PC-9 (cell line): ENCODE measurements around the gene PAQR4.

Experiments used
- EZH2 ChIP-seq: fragments of 200-600 bp; sonication (generic); IDR thresholded peaks from 2 replicates; pipeline ENCODE4 v1.8.0; 2017; ENCODE audit warnings: antibody characterized with exemption, low read depth
- TF ChIP-seq, protein P1 (sequence below): fragments of 200-600 bp; sonication (generic); conservative IDR thresholded peaks from 2 replicates; pipeline ENCODE4 v1.6.1; 2017; ENCODE audit warnings: mixed run types, antibody characterized with exemption, mild to moderate bottlenecking, moderate library complexity

DNA sequence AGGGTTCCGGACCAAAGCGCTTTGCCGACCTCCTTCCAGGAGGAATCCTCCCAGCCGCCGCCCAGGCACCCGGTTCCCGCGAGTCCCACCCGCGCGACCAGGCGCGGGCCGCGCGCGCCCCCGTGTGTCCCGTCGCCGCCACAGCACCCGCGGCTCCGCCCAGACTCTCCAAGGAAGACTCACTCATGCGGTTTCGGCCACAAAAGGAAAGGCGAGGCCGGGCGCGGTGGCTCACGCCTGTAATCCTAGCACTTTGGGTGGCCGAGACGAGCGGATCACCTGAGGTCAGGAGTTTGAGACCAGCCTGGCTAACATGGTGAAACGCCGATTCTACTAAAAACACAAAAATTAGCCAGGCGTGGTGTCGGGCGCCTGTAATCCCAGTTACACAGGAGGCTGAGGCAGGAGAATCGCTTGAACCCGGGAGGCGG is 14.6 kb downstream of the PAQR4 start:
- TF ChIP-seq, protein P1, sequence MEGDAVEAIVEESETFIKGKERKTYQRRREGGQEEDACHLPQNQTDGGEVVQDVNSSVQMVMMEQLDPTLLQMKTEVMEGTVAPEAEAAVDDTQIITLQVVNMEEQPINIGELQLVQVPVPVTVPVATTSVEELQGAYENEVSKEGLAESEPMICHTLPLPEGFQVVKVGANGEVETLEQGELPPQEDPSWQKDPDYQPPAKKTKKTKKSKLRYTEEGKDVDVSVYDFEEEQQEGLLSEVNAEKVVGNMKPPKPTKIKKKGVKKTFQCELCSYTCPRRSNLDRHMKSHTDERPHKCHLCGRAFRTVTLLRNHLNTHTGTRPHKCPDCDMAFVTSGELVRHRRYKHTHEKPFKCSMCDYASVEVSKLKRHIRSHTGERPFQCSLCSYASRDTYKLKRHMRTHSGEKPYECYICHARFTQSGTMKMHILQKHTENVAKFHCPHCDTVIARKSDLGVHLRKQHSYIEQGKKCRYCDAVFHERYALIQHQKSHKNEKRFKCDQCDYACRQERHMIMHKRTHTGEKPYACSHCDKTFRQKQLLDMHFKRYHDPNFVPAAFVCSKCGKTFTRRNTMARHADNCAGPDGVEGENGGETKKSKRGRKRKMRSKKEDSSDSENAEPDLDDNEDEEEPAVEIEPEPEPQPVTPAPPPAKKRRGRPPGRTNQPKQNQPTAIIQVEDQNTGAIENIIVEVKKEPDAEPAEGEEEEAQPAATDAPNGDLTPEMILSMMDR = peak; percentile 88
- TF ChIP-seq EZH2 = no peak
